ENCODE results near the gene SNCB. TPM values are rescaled to one million over a fixed set of nuclear protein-coding genes. Genes with fewer than 3 reads are reported as not detected.

The SNCB gene
- total and polyA plus RNA-seq, 2 of the 8 experiments (the other 6 are each of a cell fraction or from before 2014, with no cell fraction given), result 4.2 to 5.9 TPM

- Histone ChIP-seq H3K23me2 (ENCODE audit: low read depth, low read length) (peaks cover 8% of the 10 kb centered on the region), H4K8ac (ENCODE audit: extremely low read depth, insufficient read depth, low read length) (peak overlapping the region; percentile 83)
These were observed 21.2 kb downstream of the SNCB start for GRCh38 chr5:176608937-176609723.

More at GRCh38 chr5:176608937-176609723, 21.2 kb downstream of the SNCB start:
- H2AFZ ChIP-seq (ENCODE audit: low read length), result no peak overlapping the region
- H3K79me1 ChIP-seq (ENCODE audit: low read depth, low read length), result no peaks in the 10 kb centered on the region
- H4K20me1 ChIP-seq (replicated peaks in 1 of 2; ENCODE audit: control insufficient read depth in 1 of 2, insufficient read depth in 2 of 2, low read length in 2 of 2), result peaks cover 5 to 8% of the 10 kb centered on the region in 2 experiments
- H4K91ac ChIP-seq (replicated peaks; ENCODE audit: insufficient read length, low read length), result peak overlapping the region; percentile 79
- 44% methylated on average over 32 of the region's 46 CpGs; no CpG with 5 or more reads in 1 of the 2 experiments for WGBS, 2 experiments (ENCODE audit: extremely low coverage in 1 of 2, insufficient coverage in 1 of 2, insufficient read length in 1 of 2, insufficient replicate concordance in 2 of 2, low coverage in 1 of 2, low lambda C conversion rate in 2 of 2, missing lambda C conversion rate in 1 of 2)
- no peak overlapping the region for H3K27ac ChIP-seq (ENCODE audit: low read depth, low read length)
- H3K14ac ChIP-seq (ENCODE audit: insufficient read length), result no peak overlapping the region
- H2BK12ac ChIP-seq (ENCODE audit: low read depth, low read length), result peak overlapping the region; percentile 84; the same call in 1 of the 2 replicates
- no peak overlapping the region for H3K23ac ChIP-seq (ENCODE audit: insufficient read length)
- peaks cover 0 to 14% (median 10%) of the 10 kb centered on the region in 4 experiments; a peak in 5 of 7 replicates for H3K27me3 ChIP-seq (replicated peaks in 1 of 4; ENCODE audit: control insufficient read depth in 3 of 4, extremely low read depth in 1 of 4, insufficient read depth in 3 of 4, low read length in 3 of 4)
- peak overlapping the region; percentile 98; the same call in 1 of the 2 replicates for H2AK5ac ChIP-seq (ENCODE audit: low read depth, low read length)
- H4K5ac ChIP-seq (ENCODE audit: insufficient read length, low read depth, low read length), result no peak overlapping the region
- peak overlapping the region; percentile 61; the same call in 1 of the 2 replicates for H2BK20ac ChIP-seq (ENCODE audit: low read length)
- DNase-seq (ENCODE audit: low read depth in 1 of 2, low spot score in 2 of 2) (no peak), FAIRE-seq (no peak)
- POLR2A ChIA-PET (ENCODE audit: partially characterized antibody), result interaction anchor here (1.2 to 1.5 kb wide), 2 partner anchors 12 to 74 kb away, joined by 3 read pairs; no protein-coding TSS in a partner anchor
- H3K9me3 ChIP-seq (ENCODE audit: insufficient read depth in 2 of 2, low read depth in 1 of 2, low read length in 1 of 2), result no peaks in the 10 kb centered on the region
- H3K4ac ChIP-seq (replicated peaks; ENCODE audit: insufficient read length, low read depth, low read length), result peak overlapping the region; percentile 8
- peaks cover 0 to 8% (median 5%) of the 10 kb centered on the region in 4 experiments; a peak in 5 of 7 replicates for H3K4me1 ChIP-seq (replicated peaks in 1 of 4; ENCODE audit: control insufficient read depth in 3 of 4, insufficient read depth in 4 of 4, low read length in 3 of 4)
- H2BK15ac ChIP-seq (ENCODE audit: low read length), result peak overlapping the region; percentile 75; the same call in 1 of the 2 replicates
- H3K79me2 ChIP-seq (ENCODE audit: control insufficient read depth in 1 of 2, insufficient read depth in 2 of 2, low read length in 2 of 2), result no peaks in the 10 kb centered on the region
- no peak for TF ChIP-seq SP1 (IDR thresholded peaks at IDR 0.05; ENCODE audit: low read depth, low read length)
- no peak for TF ChIP-seq CEBPB (IDR thresholded peaks at IDR 0.05; ENCODE audit: low read depth, low read length)
- TF ChIP-seq SIX5 (IDR thresholded peaks at IDR 0.05; ENCODE audit: low read depth, low read length), result no peak
- no peak for TF ChIP-seq JUND (IDR thresholded peaks at IDR 0.05; ENCODE audit: low read length)
- no peak for TF ChIP-seq NANOG (IDR thresholded peaks at IDR 0.05; ENCODE audit: insufficient read depth, low read depth, low read length, poor library complexity, severe bottlenecking)
- no peak for TF ChIP-seq YY1 (IDR thresholded peaks at IDR 0.05; ENCODE audit: low read depth, low read length)
- 0 out of 4 replicates have a peak, but pooled peaks of 1 of the 2 experiments have one; percentile 4 for TF ChIP-seq SIN3A (conservative IDR thresholded peaks at IDR 0.05 in 1 of 2, IDR thresholded peaks at IDR 0.05 in 1 of 2; ENCODE audit: low read depth in 1 of 2, low read length in 2 of 2)
- no peak for TF ChIP-seq GABPA (IDR thresholded peaks at IDR 0.05; ENCODE audit: borderline replicate concordance, insufficient read depth, low read length)
- TF ChIP-seq BACH1 (IDR thresholded peaks at IDR 0.05; ENCODE audit: low read length), result peak; percentile 25; the same call in 1 of the 2 replicates
- TF ChIP-seq MAFK (IDR thresholded peaks at IDR 0.05; ENCODE audit: low read depth, low read length), result no peak
- H3K36me3 ChIP-seq (ENCODE audit: control insufficient read depth in 2 of 4, insufficient read depth in 4 of 4, low read length in 3 of 4), result no peaks in the 10 kb centered on the region
- CTCF ChIA-PET (ENCODE audit: partially characterized antibody), result interaction anchor here (0.8 to 6.0 kb wide), 4 partner anchors 11 to 31 kb away, joined by 3 to 37 read pairs (median 14); no protein-coding TSS in a partner anchor
- peak overlapping the region; percentile 90 for H3K18ac ChIP-seq (ENCODE audit: extremely low read depth, low read length)
- peak overlapping the region; percentile 2 for H3K56ac ChIP-seq (replicated peaks; ENCODE audit: insufficient read length, low read depth, low read length)
- H2BK120ac ChIP-seq (replicated peaks; ENCODE audit: low read depth, low read length), result no peak overlapping the region
- H3K4me3 ChIP-seq (ENCODE audit: extremely low read depth in 1 of 4, insufficient read depth in 2 of 4, low read depth in 3 of 4, low read length in 4 of 4), result peak overlapping the region; percentile 46 to 70 (median 65)
- peak overlapping the region; percentile 87 to 94 for H3K4me2 ChIP-seq (ENCODE audit: insufficient read depth in 1 of 2, low read depth in 2 of 2, low read length in 2 of 2)
- peak overlapping the region; percentile 71; the same call in 1 of the 2 replicates for H2BK5ac ChIP-seq (ENCODE audit: low read depth, low read length)
- peak overlapping the region in 3 of 4 experiments; percentile 57 to 76 (median 63); a peak in 6 of 7 replicates for H3K9ac ChIP-seq (replicated peaks in 1 of 4; ENCODE audit: extremely low read depth in 1 of 4, low read depth in 3 of 4, low read length in 3 of 4)
